Nephron (organoid): Measurements from ENCODE around the gene RSPO1.

Experiments
- H3K27ac Mint-ChIP-seq, 3 experiments: 2 replicates each; pipeline ENCODE4 v1.8.0; 2020; ENCODE audit warnings: mixed read lengths in 3 of 3, mild to moderate bottlenecking in 2 of 3, moderate library complexity in 1 of 3
- H3K27me3 Mint-ChIP-seq: 2 replicates; pipeline ENCODE4 v1.8.0; 2021; ENCODE audit warnings: low read depth, mild to moderate bottlenecking, moderate library complexity, mixed read lengths
- H3K36me3 Mint-ChIP-seq: 2 replicates; pipeline ENCODE4 v1.8.0; 2020; ENCODE audit warnings: low read depth, mixed read lengths
- H3K4me1 Mint-ChIP-seq: 2 replicates; pipeline ENCODE4 v1.8.0; 2020; ENCODE audit warnings: mixed read lengths
- H3K4me3 Mint-ChIP-seq, 3 experiments: 2 replicates each; pipeline ENCODE4 v1.8.0; 2020; ENCODE audit warnings: mild to moderate bottlenecking in 3 of 3, mixed read lengths in 3 of 3, moderate library complexity in 2 of 3
- H3K9me3 Mint-ChIP-seq: 2 replicates; pipeline ENCODE4 v1.8.0; 2020; ENCODE audit warnings: mixed read lengths
- CTCF ChIP-seq, 3 experiments: fragments of 200-600 bp; sonication (generic); IDR thresholded peaks; one replicate each; pipeline ENCODE4 v1.5.0; 2021; ENCODE audit warnings: antibody characterized with exemption in 3 of 3; ENCODE audit not compliant: unreplicated experiment in 3 of 3

RSPO1 gene

GRCh38 chr1:37631036-37631435 lies 3.7 kb downstream of the RSPO1 start:
- H3K4me3 Mint-ChIP-seq = peak overlapping the region in 2 of 3 experiments; percentile 1 to 14
- H3K9me3 Mint-ChIP-seq = no peaks in the 10 kb centered on the region

GRCh38 chr1:37630426-37631028 lies 4.2 kb downstream of the RSPO1 start:
- peaks cover 88% of the 10 kb centered on the region for H3K27me3 Mint-ChIP-seq
- peaks cover 16% of the 10 kb centered on the region for H3K4me1 Mint-ChIP-seq
- TF ChIP-seq CTCF (IDR thresholded peaks at IDR 0.05; ENCODE audit: unreplicated experiment in 3 of 3) = no peak
- peak overlapping the region in 1 of 3 experiments; percentile 51 for H3K27ac Mint-ChIP-seq
- H3K9me3 Mint-ChIP-seq = no peaks in the 10 kb centered on the region
- peak overlapping the region in 1 of 3 experiments; percentile 13 for H3K4me3 Mint-ChIP-seq
- H3K36me3 Mint-ChIP-seq = no peaks in the 10 kb centered on the region

More at GRCh38 chr1:37631036-37631435, 3.7 kb downstream of the RSPO1 start:
- no peak for TF ChIP-seq CTCF (IDR thresholded peaks at IDR 0.05; ENCODE audit: unreplicated experiment in 3 of 3)
- Mint-ChIP-seq H3K4me1 (peaks cover 19% of the 10 kb centered on the region), H3K27me3 (peaks cover 83% of the 10 kb centered on the region), H3K27ac (peak overlapping the region in 2 of 3 experiments; percentile 18 to 51), H3K36me3 (no peaks in the 10 kb centered on the region)

- Mint-ChIP-seq H3K27ac (no peak overlapping the region), H3K36me3 (no peaks in the 10 kb centered on the region), H3K27me3 (peaks cover 95% of the 10 kb centered on the region), H3K4me1 (peaks cover 10% of the 10 kb centered on the region), H3K4me3 (peak overlapping the region in 1 of 3 experiments; percentile 11), H3K9me3 (no peaks in the 10 kb centered on the region)
- TF ChIP-seq CTCF (IDR thresholded peaks at IDR 0.05; ENCODE audit: unreplicated experiment in 3 of 3) = no peak
Observed at GRCh38 chr1:37629726-37630425, 4.8 kb downstream of the RSPO1 start.

GRCh38 chr1:37629008-37629407 lies 5.7 kb downstream of the RSPO1 start:
- TF ChIP-seq CTCF (IDR thresholded peaks at IDR 0.05; ENCODE audit: unreplicated experiment in 3 of 3) = no peak
- Mint-ChIP-seq H3K4me1 (peaks cover 10% of the 10 kb centered on the region), H3K9me3 (no peaks in the 10 kb centered on the region), H3K27me3 (peaks cover 97% of the 10 kb centered on the region), H3K27ac (no peak overlapping the region), H3K36me3 (no peaks in the 10 kb centered on the region), H3K4me3 (no peak overlapping the region)

- Mint-ChIP-seq H3K4me3 (no peak overlapping the region), H3K27ac (no peak overlapping the region), H3K27me3 (peaks cover 92% of the 10 kb centered on the region), H3K9me3 (no peaks in the 10 kb centered on the region), H3K36me3 (no peaks in the 10 kb centered on the region), H3K4me1 (peaks cover 10% of the 10 kb centered on the region)
- TF ChIP-seq CTCF (IDR thresholded peaks at IDR 0.05; ENCODE audit: unreplicated experiment in 3 of 3) = no peak
Observed at GRCh38 chr1:37628026-37628556, 6.6 kb downstream of the RSPO1 start.
